H1 (cell line): ENCODE data around the gene RNF31. TPM values are rescaled to one million over a fixed set of nuclear protein-coding genes. Genes with fewer than 3 reads are reported as not detected.
A peak's percentile ranks its signal among the peaks of the same experiment; 100 is the strongest.

Experiments used
- JUND ChIP-seq: IDR thresholded peaks from 2 replicates; pipeline ENCODE4 v1.6.1; 2011; ENCODE audit warnings: mild to moderate bottlenecking, improper control_type of control experiment, low read length
- NANOG ChIP-seq: IDR thresholded peaks from 2 replicates; pipeline ENCODE4 v1.6.1; 2011; ENCODE audit warnings: low read length, low read depth, mild to moderate bottlenecking, inconsistent platforms; ENCODE audit not compliant: insufficient read depth, poor library complexity, severe bottlenecking
- POLR2A ChIP-seq, 2 experiments: IDR thresholded peaks; 1 replicate in 1 of 2; 2 replicates in 1 of 2; pipeline ENCODE4 v1.6.1; 2011; ENCODE audit warnings: low read depth in 2 of 2, low read length in 2 of 2, mild to moderate bottlenecking in 2 of 2; ENCODE audit errors: control extremely low read depth in 1 of 2
- RBBP5 ChIP-seq: IDR thresholded peaks from 2 replicates; pipeline ENCODE4 v1.7.1; 2012; ENCODE audit warnings: low read depth, mild to moderate bottlenecking, inconsistent platforms, low read length, moderate library complexity, borderline replicate concordance
- RXRA ChIP-seq: IDR thresholded peaks from 2 replicates; pipeline ENCODE4 v1.6.1; 2011; ENCODE audit warnings: low read depth, mild to moderate bottlenecking, low read length, moderate library complexity; ENCODE audit not compliant: insufficient read depth
- SP1 ChIP-seq: IDR thresholded peaks from 2 replicates; pipeline ENCODE4 v1.6.1; 2011; ENCODE audit warnings: low read depth, low read length
- polyA plus RNA-seq, 7 experiments: library from polyadenylated mRNA; depleted of rRNA in 3 of 7; stranded (reverse) in 5 of 7; unstranded in 2 of 7; fragments of >200 nt in 5 of 7; fragments of 200-250 nt in 2 of 7; gene quantifications; 1 replicate in 5 of 7; 2 replicates in 1 of 7; 4 replicates in 1 of 7; pipeline versions ENCODE4 v1.2.1 to v1.2.3, GENCODE V29; 2011 to 2013; ENCODE audit warnings: missing spikeins in 2 of 7, mixed read lengths in 2 of 7
- total RNA-seq: library from RNA; stranded (reverse); fragmentation: NEBNext Ultra II Directional; extraction: Animal tissue kit (Norgen Biotek cat#: 25700); gene quantifications from 2 replicates; pipeline ENCODE4 v1.2.1, GENCODE V29; 2021
- TF ChIP-seq, protein P1 (sequence below): IDR thresholded peaks from 2 replicates; pipeline ENCODE4 v1.6.1; 2011; ENCODE audit warnings: low read depth, mild to moderate bottlenecking, low read length; ENCODE audit not compliant: insufficient read depth

The RNF31 gene
- total and polyA plus RNA-seq, 2 of the 8 experiments (the other 6 are each of a cell fraction or from before 2014, with no cell fraction given): 17.5 to 72.0 TPM

DNA sequence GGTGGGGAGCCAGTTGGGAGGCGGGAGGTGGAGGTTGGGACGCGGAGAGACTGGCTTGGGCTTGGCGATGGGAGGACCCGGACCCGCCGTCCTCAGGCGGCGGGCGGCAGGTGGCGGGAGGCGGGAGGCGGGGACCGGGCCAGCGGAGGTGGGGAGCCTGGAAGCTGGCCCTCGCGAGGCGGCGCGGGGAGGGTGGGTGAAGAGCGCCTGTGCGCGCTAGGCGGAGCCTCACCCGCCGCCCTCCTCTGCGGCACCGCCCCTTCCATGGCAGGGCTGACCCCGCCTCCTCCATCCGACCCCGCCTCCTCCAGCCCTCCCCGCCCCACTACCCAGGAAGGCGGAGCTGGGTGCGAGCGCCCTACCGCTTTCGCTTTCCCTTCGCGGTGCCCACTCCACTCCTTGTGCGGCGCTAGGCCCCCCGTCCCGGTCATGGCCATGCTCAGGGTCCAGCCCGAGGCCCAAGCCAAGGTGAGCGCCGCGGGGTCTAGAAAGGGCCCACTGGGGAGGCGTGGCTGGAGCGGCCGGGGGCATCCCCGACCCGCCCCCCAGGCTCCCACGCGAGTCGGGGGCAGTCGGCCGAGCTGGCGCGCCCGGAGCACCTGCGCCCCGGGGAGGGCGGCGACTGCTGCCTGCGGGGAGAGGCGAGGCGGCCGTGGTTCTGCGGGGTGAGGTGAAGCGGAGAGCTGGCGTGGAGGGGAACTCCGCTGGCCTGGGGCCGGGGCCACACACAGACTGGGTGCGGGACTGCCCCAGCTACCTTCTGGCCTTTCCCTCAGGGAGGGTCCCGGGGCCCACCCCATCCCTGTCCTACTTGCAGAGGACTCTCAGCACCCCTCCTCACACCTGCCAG lies 11.2 kb upstream of the RNF31 start, which contains the start of gene PSME1 (continued):
- TF ChIP-seq NANOG: no peak
- TF ChIP-seq RXRA: no peak
- peak; percentile 37 to 38; a peak in 1 of 3 replicates for TF ChIP-seq POLR2A (IDR thresholded peaks at IDR 0.05; ENCODE audit: control extremely low read depth in 1 of 2, low read depth in 2 of 2, low read length in 2 of 2)
- no peak for TF ChIP-seq JUND
- TF ChIP-seq, protein P1, sequence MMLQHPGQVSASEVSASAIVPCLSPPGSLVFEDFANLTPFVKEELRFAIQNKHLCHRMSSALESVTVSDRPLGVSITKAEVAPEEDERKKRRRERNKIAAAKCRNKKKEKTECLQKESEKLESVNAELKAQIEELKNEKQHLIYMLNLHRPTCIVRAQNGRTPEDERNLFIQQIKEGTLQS: no peak
- TF ChIP-seq SP1: no peak; the same call in 1 of the 2 replicates
- no peak; the same call in 1 of the 2 replicates for TF ChIP-seq RBBP5
- TF ChIP-seq, all 59 proteins: peak for 11
